ENCODE measurements around the gene GOLGA3.
"Not testable (repeated sequence)": the region's sequence is repeated elsewhere in the genome, so short reads cannot be mapped to it uniquely, and the experiment has no call there.

The GOLGA3 gene

DNA sequence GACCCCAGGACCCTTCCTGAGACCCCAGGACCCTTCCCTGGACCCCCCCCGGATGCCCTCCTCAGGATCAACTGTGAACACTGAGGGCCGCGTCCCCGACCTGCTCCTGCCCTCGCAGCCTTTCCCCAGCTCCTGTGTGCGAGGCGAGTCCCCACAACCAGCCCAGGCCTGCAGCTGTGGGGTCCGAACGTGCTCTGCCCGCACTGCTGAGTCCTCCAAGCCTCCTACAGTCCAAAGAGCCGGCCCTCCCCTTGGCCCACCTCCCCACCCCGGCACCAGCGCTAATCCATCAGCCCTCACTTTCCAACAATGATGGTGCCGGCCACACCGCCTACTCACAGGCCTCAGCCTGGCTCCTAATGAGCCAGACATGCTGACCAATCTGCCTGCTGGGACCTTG, 40.8 kb downstream of the GOLGA3 start:
- intact Hi-C loops (cut with DNase I): no loop called here

DNA sequence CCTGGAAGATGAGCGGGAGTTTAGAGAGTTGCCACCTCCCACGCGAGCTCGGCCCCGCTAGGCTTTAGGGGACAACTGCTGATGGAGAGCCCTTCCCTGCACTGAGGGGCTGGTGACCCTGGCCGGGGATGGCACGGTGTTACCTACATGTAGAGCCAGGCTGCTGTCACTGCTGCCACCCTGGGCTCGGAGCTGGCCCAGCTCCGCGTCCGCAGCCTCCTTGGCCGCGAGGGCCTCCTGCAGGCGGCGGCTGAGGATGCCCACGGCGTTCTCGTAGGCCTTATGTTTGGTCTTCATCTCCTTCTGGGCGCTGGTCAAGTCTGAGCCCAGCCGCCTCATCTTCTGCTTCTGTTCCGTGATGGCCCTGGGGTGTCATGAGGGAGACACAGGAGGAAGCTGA, 42.5 kb downstream of the GOLGA3 start:
- DNase-seq: no peak
- intact Hi-C loops (cut with DNase I): no loop called here

More for the DNA sequence above, 40.8 kb downstream of the GOLGA3 start:
- DNase-seq: no peak

DNA sequence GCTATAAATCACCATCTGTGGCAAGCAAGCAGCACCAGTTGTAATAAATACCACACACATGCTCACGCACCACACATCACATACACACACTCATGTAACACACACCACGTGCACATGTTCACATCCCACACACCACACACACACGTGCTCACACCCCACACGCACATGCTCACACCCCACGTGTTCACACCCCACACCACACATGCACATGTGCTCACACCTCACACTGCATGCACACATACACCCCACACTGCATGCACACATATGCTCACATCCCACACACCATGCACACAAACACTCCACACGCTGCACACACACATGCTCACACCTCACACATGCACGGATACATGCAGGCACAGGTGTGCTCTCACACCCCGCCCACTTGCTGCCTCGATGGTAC, 44.1 kb downstream of the GOLGA3 start:
- intact Hi-C loops (cut with DNase I): no loop called here
- no peak for DNase-seq

DNA sequence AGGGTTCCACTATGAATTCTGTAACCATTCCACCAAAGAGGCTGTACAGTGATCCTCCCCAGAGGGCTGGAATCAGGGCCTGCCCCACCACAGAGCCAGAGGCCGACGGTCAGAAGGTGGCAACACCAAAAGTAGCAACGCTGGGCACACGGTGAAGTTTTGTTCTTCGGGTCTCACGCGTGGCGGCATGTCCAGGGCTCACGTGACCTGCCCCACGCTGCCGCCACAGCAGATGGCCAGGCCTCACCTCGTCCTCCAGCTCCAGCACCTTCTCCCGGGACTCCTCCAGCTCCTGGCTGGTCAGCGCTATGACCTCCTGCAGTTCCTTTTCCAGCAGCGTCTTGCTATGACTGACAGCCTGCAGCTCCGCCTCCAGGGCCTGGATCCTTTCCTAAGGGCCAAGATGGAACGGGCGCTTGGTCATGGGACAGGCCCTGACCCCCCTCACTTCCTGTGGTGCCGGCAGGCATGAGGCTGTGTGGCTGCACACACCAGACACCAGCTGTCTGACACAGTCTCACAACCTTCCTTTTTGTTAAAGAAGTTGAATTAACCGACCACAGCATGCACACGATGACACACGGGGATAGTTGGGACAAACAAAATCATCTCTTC, 44.6 kb downstream of the GOLGA3 start:
- intact Hi-C loops (cut with DNase I): no loop called here
- DNase-seq: peak in 37 of 42 donors; percentile 22 to 72 (median 51)

DNA sequence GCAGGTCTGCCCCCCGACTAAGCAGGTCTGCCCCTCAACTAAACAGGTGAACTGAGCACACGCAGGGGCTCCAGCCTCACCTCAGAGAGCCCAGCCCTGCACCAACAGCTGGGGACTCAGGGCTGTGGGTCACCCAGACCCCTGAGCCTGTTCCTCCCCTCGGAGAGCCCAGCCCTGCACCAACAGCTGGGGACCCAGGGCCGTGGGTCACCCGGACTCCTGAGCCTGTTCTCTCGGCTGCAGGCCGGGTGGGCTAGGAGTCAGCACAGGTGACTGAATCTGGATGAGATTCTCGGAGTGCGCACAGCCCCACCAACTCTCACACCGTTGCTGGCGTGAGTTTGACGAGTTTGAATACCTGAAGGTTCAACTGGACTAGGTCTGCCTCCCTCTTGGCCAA, 46.7 kb downstream of the GOLGA3 start:
- no peak for DNase-seq
- intact Hi-C loops (cut with DNase I): no loop called here

DNA sequence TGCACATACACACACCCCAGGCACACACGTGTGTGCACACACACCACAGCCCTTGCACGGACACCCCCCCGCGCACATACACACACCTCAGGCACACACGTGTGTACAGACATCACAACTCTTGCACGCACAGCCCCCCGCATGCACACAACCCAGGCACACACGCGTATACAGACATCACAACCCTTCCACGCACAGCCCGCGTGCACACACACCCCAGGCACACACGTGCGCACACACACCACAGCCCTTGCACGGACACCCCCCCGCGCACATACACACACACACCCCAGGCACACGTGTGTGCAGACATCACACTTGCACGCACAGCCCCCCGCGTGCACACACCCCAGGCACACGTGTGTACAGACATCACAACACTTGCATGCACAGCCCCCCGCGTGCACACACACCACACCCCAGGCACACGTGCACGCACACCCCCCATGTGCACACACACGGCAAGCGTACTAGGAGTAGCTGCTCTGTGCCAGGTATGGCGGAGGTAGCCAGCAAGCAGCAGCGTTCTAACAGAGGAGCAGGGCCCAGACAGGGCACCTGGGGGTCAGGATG, 48.8 kb downstream of the GOLGA3 start:
- intact Hi-C loops (cut with DNase I): no loop called here
- DNase-seq: no peak

DNA sequence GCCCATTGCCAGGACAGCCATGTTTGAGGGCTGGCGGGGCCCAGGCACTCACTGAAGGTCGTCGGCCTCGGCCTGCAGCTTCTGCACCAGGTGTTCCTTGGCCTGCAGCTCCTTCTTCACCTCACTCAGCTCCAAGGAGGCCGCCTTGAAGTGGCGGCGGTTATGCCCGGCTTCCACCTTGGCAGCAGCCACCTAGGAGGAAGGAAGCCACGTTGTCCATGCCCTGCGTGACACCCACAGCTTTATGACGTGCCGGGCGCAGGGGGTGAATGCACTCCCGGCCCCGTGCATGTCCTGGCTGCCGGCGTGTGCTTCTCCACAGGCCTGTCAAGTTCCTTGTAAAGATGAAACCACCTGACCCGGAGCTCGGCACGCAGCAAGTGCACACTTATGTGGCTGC, 51.1 kb downstream of the GOLGA3 start:
- intact Hi-C loops (cut with DNase I): no loop called here
- DNase-seq: no peak

DNA sequence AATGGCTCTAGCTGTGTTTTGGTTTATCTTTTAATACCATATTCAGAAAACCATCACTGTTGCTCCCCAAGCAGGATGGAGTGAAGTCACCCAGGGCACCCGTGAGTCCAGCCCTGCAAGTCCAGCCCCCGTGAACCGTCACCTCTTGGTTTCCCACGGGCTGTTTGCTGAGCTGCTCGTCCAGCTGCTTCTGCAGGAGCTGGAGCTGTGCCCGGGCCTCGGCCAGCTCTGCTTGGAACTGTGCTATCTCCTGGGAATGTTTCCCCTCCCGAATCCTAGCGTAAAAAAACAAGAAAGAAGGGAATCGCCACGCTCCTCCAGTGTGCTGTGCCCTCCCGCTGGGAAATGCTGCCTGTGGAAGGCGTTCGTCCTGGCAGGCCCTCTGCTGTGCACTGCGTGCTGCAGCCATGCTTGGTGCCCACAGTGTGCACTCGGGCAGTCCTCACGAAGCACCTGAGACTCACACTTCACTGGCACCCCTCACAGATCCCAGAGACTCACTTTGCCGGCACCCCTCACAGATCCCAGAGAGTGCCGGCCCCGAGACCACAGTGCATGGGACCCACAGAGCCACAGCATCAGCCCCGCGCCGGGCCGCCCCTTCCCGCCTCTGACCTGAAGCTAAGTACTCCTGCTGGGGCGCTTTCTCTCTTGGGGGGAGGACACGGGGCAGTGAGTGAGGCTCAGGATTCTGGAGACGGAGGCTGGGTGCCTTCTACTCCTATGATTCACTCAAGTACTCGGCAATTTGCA, 51.7 kb downstream of the GOLGA3 start:
- intact Hi-C loops (cut with DNase I): no loop called here
- DNase-seq: peak in 23 of 42 donors; percentile 17 to 64 (median 38)

DNA sequence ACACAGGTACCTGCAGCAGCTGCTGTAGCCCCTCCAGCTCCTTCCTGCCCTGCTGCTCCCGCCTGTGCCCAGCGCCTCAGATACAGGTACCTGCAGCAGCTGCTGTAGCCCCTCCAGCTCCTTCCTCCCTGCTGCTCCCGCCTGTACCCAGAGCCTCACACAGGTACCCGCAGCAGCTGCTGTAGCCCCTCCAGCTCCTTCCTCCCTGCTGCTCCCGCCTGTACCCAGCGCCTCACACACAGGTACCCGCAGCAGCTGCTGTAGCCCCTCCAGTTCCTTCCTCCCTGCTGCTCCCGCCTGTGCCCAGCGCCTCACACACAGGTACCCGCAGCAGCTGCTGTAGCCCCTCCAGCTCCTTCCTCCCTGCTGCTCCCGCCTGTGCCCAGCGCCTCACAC, 52.4 kb downstream of the GOLGA3 start:
- intact Hi-C loops (cut with DNase I); DNase-seq: not testable (repeated sequence)

DNA sequence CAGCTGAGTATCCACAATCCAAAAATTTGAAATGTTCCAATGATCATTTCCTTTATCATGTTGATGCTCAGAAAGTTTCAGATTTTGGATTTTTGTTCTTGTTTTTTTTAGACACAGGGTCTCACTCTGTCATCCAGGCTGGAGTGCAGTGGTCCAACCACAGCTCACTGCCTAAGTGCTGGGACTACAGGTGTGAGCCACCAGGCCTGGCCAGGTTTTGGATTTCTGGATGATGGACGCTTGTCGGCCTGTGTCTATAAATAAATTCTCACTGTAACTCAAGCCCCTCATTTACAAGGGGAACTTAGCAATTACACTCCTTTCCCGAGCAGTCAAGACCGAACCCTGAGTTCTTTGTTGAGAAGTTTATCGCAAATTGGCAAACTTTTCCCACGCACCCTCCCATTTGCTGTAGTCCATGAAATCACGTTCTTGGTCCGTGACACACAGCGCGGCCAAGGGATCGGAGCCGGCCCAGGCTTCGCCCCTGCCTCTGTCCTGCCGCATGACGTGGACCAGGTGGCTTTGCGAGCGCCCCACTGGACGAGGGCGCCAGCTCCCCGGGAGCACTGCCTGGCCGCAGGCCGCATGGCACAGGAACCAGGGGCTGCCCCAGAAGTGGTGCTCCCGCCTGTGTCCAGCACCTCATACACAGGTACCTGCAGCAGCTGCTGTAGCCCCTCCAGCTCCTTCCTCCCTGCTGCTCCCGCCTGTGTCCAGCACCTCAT, 53.0 kb downstream of the GOLGA3 start:
- DNase-seq: no peak
- intact Hi-C loops (cut with DNase I): no loop called here

DNA sequence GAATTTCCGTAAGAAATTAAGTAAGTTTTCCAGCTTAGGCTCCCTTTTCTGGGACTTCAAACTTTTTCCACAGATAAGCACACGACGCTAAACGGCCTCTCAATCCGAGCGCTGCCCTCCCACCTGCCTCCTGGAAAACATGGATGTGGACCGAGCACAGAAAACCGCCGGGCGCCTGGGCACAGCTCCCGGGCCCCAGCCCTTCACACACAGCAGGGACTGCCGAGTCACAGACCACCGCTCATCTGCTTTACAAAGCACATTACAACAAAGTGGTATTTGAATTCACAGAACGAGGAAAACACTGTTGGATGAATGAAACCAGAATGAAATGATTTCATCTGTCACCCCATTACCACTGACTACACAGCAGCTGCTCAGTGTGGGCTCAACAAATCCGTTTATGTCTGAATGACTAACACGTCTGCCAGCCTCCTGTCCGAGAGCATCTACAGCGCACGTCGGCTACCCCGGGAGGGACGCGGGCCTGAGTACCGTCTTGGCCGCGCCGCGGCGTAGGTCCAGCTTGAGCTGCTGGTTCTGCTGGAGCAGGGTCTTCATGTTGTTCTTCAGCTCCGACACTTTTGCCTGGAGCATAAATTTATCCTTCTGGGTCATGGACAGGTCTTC, 53.9 kb downstream of the GOLGA3 start:
- intact Hi-C loops (cut with DNase I): no loop called here
- DNase-seq: no peak

DNA sequence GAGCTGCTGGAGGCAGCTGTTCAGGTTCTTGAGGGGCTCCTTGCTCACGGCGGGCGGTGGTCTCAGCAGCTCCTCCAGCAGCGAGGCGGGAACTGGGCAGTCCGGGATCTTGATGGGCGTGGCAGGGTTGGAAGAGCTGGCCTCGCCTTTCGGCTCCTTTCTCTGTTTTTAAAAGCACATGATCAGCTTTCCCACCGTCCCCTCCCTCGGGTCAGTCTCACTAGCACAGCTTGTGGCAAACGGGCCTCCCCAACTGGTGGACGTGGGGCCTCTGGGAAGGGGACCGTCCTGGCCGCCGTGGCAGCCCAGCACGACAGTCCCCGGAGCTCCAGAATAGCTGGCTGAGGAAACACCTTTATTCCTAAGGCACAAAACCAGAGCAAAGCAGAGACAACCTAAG, 54.5 kb downstream of the GOLGA3 start:
- intact Hi-C loops (cut with DNase I): no loop called here
- DNase-seq: no peak

DNA sequence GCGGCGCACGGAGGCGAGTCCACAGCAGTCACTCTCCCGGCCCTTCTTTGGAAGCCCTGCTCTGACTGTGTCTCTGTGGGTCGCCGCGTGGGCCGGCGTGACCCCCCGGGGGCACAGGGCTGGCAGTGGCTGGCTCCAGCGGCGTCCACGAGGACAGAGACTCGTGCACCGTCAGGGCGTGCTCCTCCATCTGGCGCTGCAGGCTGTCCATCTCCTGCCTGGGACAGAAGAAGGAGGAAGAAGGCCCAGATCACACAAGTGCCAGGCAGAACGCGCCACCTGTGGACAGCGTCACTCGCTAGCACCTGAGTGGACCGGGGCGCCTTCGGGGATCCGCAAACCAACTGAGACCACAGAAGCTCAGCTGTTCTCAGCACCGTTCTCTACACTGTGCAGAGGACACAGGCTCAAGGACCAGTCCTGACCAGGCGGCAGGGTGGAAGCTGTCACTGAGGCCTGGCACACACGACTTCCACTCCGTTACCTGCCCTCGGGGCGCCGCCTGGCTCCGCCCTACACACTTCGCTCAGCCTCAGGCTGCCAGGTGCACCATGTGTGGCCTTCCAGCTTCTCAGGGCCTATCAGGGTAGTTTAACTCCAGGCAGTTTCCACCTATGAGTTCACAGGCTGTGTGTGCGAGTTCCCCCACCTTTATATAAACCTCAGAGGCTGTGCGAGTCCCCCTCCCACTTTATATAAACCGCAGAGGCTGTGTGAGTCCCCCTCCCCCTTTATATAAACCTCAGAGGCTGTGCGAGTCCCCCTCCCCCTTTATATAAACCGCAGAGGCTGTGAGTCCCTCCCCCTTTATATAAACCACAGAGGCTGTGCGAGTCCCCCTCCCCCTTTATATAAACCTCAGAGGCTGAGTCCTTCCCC, 55.4 kb downstream of the GOLGA3 start:
- intact Hi-C loops (cut with DNase I): no loop called here

DNA sequence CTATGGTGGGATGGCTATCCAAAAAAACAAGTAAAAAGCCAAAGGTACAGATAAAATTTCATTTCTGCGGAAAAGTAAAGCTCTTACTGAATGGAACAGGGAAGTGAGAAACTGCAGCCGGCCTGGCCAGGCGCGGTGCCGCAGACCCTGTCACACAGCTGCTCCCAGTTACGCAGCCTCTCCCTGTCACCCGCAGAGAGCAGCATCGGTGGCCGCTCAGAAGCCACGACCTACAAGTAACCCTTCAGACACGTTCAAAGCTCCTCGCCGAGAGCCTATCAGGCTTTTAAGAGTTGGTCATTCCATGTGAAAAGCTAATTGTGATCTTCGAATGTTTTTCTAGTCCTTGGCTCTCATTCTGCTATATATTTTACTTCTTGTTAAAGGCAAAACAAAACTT, 56.1 kb downstream of the GOLGA3 start:
- intact Hi-C loops (cut with DNase I): no loop called here
- DNase-seq: peak in 6 of 42 donors; percentile 17 to 49 (median 38)

More for the DNA sequence above, 55.4 kb downstream of the GOLGA3 start:
- no peak for DNase-seq

DNA sequence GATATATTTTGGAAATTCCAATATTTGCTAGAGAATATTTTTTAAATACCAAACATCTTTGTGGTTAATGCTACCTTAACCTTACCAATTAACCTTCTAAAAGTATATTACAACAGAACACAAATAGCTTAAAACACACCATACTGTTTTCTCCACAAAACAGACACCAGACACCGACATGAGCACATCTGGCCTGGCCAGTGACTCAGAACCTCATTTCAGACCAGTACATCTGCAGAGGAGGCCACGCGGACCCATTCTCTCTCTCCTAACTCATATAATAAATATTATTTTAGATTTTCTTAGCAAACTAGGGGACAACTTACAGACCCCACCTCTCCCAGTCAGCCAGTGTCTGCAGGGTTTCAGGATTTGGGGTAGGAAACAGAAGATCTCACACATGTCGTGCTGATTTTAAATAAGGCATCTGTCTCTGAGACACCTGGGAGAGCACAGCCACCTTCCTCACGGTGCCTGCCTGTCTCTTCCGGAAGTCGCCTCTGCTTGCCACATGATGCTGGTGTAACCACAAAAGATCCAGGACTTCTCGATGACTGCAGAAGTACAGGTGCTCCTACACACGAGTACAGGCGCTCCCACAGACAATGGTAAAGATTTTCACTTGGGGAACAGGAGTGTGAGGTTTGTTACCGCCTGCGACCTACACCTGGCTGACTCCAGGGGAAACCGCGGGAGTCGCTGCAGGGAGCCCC, 57.4 kb downstream of the GOLGA3 start:
- intact Hi-C loops (cut with DNase I): no loop called here
- DNase-seq: peak in 25 of 42 donors; percentile 21 to 79 (median 45)

DNA sequence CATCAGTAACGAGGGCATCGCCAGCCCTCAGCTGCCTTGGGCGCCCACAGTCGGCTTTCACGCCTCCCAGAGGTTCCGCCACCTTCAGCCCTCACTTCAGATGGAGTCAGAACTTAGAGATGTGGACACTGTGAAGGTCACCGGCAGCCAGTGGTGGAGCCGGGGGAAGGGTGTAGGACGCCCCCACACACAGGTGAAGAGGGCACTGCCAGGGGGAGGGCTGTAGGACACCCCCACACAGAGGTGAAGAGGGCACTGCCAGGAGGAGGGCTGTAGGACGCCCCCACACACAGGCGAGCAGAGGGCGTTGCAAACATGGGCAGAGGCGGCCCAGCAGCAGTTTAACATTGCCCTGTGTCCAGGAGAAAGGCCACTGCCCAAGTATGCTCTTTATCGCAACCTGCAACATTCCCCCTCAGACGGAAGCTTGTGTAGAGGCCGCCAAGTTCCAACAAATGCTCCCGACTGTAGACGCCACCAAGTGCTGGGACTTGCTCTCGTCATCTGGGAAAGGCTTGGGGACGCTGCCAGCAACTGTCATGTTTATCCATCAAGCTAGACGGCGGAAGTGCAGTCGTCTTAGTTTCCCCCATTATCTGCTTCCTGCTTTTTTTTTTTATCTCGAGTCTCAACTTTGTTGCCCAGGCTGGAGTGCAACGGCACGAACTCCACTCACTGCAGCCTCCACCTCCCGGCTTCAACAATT, 62.1 kb downstream of the GOLGA3 start:
- intact Hi-C loops (cut with DNase I): loop anchor here (10.0 kb wide), 1 partner anchor 58 kb away; the partner anchor contains the start of gene GOLGA3
- DNase-seq: peak in 11 of 42 donors; percentile 20 to 55 (median 35)

DNA sequence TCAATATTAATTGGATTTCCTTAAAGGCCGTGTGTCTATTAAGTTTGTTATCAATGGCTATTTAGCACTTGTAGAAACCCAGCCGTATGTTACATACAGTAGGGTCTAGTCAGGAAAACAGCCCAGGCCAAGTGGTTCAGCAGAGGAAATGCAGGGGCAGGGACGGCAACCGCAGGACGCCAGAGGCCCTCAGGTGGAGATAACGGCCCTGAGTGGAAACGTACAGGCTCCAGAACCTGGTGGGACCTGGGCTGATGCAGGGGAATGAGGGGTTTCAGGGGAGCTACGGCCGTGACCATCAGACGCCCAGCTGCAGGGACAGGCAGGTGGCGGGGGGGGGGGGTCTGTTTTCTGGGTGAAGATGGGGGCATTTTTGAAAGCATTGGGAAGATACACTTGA, 63.3 kb downstream of the GOLGA3 start:
- DNase-seq: no peak
- intact Hi-C loops (cut with DNase I): loop anchor here (10.0 kb wide), 1 partner anchor 59 kb away; the partner anchor contains the start of gene GOLGA3
